Mesodermal cell (in vitro differentiated cells): ENCODE results near the gene PIK3CD.

Experiments
- H3K27ac ChIP-seq: 2 replicates; pipeline ENCODE4 v1.7.0; 2013; ENCODE audit warnings: mild to moderate bottlenecking, low read depth, low read length, moderate library complexity; ENCODE audit not compliant: severe bottlenecking
- H3K36me3 ChIP-seq: 2 replicates; pipeline ENCODE4 v1.7.1; 2013; ENCODE audit warnings: mild to moderate bottlenecking, low read length, moderate library complexity; ENCODE audit not compliant: control insufficient read depth, insufficient read depth
- H3K4me1 ChIP-seq: one replicate; pipeline ENCODE4 v1.7.1; 2013; ENCODE audit warnings: mild to moderate bottlenecking, low read length; ENCODE audit not compliant: insufficient read depth, control insufficient read depth, poor library complexity, severe bottlenecking
- H3K4me3 ChIP-seq: 2 replicates; pipeline ENCODE4 v1.7.0; 2013; ENCODE audit warnings: low read length, control low read depth, mild to moderate bottlenecking; ENCODE audit not compliant: insufficient read depth, poor library complexity, severe bottlenecking; ENCODE audit errors: extremely low read depth
- H3K9me3 ChIP-seq: 2 replicates; pipeline ENCODE4 v1.7.1; 2013; ENCODE audit warnings: mild to moderate bottlenecking, low read length, moderate library complexity; ENCODE audit not compliant: control insufficient read depth
- WGBS, 2 experiments: methylation state at CpG; one replicate each; pipeline ENCODE4 v1.1.5; 2013; ENCODE audit warnings: missing lambda C conversion rate in 2 of 2; ENCODE audit not compliant: insufficient coverage in 2 of 2; 5-methylcytosine and 5-hydroxymethylcytosine counted together

Gene PIK3CD

DNA sequence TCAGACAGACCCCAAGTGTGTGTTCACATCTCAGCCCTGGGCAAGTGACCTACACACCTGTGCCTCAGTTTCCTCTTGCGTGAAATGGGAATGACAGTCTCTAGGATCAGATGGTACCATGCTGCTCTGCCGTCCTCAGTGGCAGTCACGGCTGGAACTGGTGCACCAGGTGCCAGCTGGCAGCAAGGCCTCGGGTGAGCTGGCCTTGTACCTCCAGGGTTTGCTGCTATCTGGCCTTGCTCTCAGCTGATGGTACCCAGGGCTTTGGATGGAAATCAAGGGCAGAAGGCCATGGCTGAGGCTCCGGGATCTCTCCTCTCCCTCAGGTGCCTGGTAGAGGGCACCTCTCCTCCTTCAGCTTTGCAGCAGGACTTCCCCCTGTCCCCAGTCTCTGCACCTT lies 41.5 kb upstream of the PIK3CD start:
- no peaks in the 10 kb centered on the region for H3K4me1 ChIP-seq
- H3K27ac ChIP-seq, result no peak overlapping the region
- WGBS, 2 experiments, result 94 to 100% methylated on average over 4 to 5 of the region's 5 CpGs
- H3K9me3 ChIP-seq, result no peaks in the 10 kb centered on the region
- peaks cover 56% of the 10 kb centered on the region for H3K36me3 ChIP-seq
- no peak overlapping the region for H3K4me3 ChIP-seq

- 92% methylated on average over 20 to 25 of the region's 25 CpGs for WGBS, 2 experiments
- Histone ChIP-seq H3K36me3 (peaks cover 54% of the 10 kb centered on the region), H3K4me3 (no peak overlapping the region)
Measured at GRCh38 chr1:9610548-9610947, 41.0 kb upstream of the PIK3CD start.

GRCh38 chr1:9611716-9612115 lies 39.8 kb upstream of the PIK3CD start:
- Histone ChIP-seq H3K9me3 (no peaks in the 10 kb centered on the region), H3K36me3 (peaks cover 47% of the 10 kb centered on the region), H3K4me3 (no peak overlapping the region), H3K27ac (no peak overlapping the region), H3K4me1 (no peaks in the 10 kb centered on the region)
- WGBS, 2 experiments, result 75 to 94% methylated on average over 4 of the region's 13 CpGs

More at GRCh38 chr1:9610548-9610947, 41.0 kb upstream of the PIK3CD start:
- Histone ChIP-seq H3K27ac (no peak overlapping the region), H3K4me1 (no peaks in the 10 kb centered on the region), H3K9me3 (no peaks in the 10 kb centered on the region)

GRCh38 chr1:9612162-9612845 lies 39.2 kb upstream of the PIK3CD start:
- H3K9me3 ChIP-seq, result no peaks in the 10 kb centered on the region
- WGBS, 2 experiments, result 94 to 99% methylated on average over 9 of the region's 11 CpGs
- H3K4me3 ChIP-seq, result no peak overlapping the region
- no peaks in the 10 kb centered on the region for H3K4me1 ChIP-seq
- H3K36me3 ChIP-seq, result peaks cover 41% of the 10 kb centered on the region
- H3K27ac ChIP-seq, result no peak overlapping the region

DNA sequence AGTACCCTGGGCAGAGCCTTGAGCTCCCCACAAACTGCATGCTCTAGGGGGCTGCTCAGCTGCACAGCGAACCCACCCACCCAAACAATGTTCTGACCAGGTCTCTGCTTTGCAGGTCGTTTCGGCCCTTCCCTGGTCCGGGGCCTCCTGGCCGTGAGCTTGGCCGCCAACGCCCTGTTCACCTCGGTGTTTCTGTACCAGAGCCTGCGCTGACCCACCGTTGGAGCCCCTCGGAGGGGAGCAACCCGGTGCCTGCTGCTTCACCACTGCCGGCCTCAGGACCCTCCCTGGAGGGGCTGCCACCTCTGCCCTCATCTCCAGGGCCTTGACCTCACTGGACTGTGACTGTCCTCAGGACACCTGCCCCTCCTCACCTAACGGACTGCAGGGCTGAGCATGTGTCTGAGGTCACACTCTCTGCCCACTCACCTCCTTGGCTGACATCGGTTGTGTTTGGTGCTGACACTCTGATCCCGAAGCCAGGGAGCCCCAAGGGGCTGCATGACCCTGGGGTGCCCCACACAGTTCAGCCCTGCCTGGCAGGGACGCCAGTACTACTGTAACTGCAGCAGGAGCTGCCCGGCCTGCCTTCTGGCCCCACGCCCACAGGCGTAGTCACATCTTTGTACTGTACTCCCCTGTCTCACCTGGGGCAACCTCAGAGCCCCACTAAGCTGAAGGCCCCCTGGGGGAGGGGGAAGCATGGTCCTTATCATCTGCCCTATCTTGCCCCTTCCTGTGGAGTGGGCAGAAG lies 38.5 kb upstream of the PIK3CD start:
- Histone ChIP-seq H3K36me3 (peaks cover 38% of the 10 kb centered on the region), H3K27ac (no peak overlapping the region), H3K4me1 (no peaks in the 10 kb centered on the region), H3K4me3 (no peak overlapping the region), H3K9me3 (no peaks in the 10 kb centered on the region)
- 93 to 95% methylated on average over 19 to 20 of the region's 20 CpGs for WGBS, 2 experiments

DNA sequence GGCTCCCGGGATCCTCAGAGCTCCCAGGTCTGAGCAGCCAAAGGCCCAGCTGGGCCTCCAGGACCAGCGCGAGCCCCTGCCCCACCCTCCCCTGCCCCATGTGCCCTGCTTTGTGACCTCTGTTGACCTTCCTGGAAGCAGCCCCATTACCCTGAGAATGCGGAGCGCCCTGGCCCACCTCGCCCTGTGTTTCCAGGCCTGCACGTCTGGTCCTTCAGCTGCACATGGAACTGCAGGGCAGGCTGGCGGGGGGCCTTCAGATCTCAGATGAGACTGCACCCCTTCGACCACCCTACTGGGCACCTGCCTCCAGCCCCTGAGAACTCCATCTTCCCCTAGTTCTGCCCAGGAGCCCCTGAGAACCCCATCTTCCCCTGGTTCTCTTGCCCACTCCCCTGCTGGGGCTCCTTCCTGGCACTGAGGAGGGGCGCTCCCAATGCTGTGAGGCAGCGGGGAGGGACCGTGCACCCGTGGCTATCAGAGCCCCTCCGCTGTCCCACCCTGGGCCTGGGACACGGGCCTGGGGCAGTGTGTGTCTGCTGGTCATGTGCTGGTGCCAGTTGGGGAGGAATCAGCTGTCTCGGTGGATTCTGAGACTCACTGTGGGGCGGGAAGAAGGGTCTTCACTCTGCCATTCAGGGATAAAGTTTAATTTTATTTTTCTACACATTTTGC lies 37.8 kb upstream of the PIK3CD start:
- H3K4me1 ChIP-seq, result no peaks in the 10 kb centered on the region
- peaks cover 32% of the 10 kb centered on the region for H3K36me3 ChIP-seq
- WGBS, 2 experiments, result 91 to 95% methylated on average over 11 to 14 of the region's 17 CpGs
- H3K4me3 ChIP-seq, result no peak overlapping the region
- no peak overlapping the region for H3K27ac ChIP-seq
- no peaks in the 10 kb centered on the region for H3K9me3 ChIP-seq

- H3K9me3 ChIP-seq, result no peaks in the 10 kb centered on the region
- WGBS, 2 experiments, result 73 to 76% methylated on average over 13 to 16 of the region's 16 CpGs
- no peak overlapping the region for H3K27ac ChIP-seq
- no peak overlapping the region for H3K4me3 ChIP-seq
- H3K4me1 ChIP-seq, result no peaks in the 10 kb centered on the region
- H3K36me3 ChIP-seq, result peaks cover 24% of the 10 kb centered on the region
Measured at GRCh38 chr1:9615316-9616063, 36.0 kb upstream of the PIK3CD start.

DNA sequence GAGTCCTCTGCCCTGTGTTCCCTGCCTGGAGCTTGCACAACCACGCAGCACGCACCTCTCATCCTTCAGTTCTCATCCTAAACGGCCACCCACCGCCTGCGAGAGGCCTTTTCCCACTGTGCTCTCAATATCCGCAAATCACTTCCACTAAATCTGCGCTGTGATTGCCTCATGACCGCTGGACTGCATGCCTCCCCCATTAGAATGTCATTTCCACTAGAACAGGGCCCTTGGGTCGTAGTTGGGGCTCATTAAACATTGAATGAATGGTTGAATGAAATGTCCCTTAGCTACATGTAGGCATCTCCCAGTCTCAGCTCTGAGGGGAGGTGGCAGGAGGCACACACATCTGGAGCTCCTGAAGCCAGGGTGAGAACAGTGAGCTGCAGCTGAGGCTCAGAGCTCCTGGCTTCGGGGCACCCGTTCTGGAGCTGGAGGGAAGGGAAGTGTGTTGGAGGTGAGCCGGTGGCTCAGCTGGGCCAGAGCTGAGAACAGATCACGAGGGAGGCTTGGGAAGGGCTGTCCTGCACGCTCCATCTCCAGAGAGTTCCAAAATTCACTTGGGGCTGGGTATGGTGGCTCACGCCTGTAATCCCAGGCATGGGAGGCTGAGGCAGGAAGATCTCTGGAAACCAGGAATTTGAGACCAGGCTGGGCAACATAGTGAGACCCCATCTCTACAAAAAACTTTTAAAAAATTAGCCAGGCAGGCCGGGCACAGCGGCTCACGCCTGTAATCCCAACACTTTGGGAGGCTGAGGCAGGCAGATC lies 32.4 kb upstream of the PIK3CD start:
- 89 to 92% methylated on average over 14 to 17 of the region's 18 CpGs for WGBS, 2 experiments
- H3K4me1 ChIP-seq, result no peaks in the 10 kb centered on the region
- H3K36me3 ChIP-seq, result no peaks in the 10 kb centered on the region
- H3K27ac ChIP-seq, result no peak overlapping the region
- H3K9me3 ChIP-seq, result no peaks in the 10 kb centered on the region
- no peak overlapping the region for H3K4me3 ChIP-seq

GRCh38 chr1:9621032-9621431 lies 30.5 kb upstream of the PIK3CD start:
- Histone ChIP-seq H3K27ac (no peak overlapping the region), H3K9me3 (no peaks in the 10 kb centered on the region), H3K4me3 (no peak overlapping the region), H3K36me3 (no peaks in the 10 kb centered on the region), H3K4me1 (no peaks in the 10 kb centered on the region)

DNA sequence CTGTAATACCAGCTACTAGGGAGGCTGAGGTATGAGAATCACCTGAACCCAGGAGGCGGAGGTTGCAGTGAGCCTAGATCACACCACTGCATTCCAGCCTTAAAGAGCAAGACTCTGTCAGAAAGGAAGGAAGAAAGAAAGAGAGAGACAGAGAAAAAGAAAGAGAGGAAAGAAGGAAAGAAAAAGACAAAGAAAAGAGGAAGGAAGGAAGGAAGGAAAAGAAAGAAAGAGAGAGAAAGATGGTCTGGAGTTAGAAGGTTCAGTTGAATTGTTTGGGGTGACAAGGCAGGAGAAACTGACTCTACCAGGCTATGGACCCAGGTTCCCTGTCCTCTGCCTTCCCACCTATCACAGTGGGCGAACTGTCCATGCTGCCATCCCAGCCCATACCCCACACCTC lies 27.4 kb upstream of the PIK3CD start:
- no peak overlapping the region for H3K27ac ChIP-seq
- no peak overlapping the region for H3K4me3 ChIP-seq
- no peaks in the 10 kb centered on the region for H3K36me3 ChIP-seq
- H3K9me3 ChIP-seq, result no peaks in the 10 kb centered on the region
- 70 to 92% methylated on average over 1 of the region's 2 CpGs for WGBS, 2 experiments
- no peaks in the 10 kb centered on the region for H3K4me1 ChIP-seq
